HG03066 (cell line): Measurements from ENCODE around the gene LAMA3.

Source experiments
- ATAC-seq: cut with Tn5 transposase; IDR thresholded peaks from one replicate; pipeline ENCODE4 v1.9.1; 2021; ENCODE audit warnings: low read depth; ENCODE audit not compliant: unreplicated experiment

Gene LAMA3

GRCh38 chr18:23812546-23813440 is 123.5 kb downstream of the LAMA3 start:
- no peak for ATAC-seq

- no peak for ATAC-seq
Observed at GRCh38 chr18:23814991-23815614, 125.8 kb downstream of the LAMA3 start.

GRCh38 chr18:23816021-23816420 is 126.8 kb downstream of the LAMA3 start:
- no peak for ATAC-seq

- no peak for ATAC-seq
Observed at GRCh38 chr18:23816740-23817139, 127.5 kb downstream of the LAMA3 start.

GRCh38 chr18:23819001-23819400 is 129.7 kb downstream of the LAMA3 start:
- ATAC-seq: no peak

- no peak for ATAC-seq
Observed at GRCh38 chr18:23822590-23823385, 133.5 kb downstream of the LAMA3 start.

- ATAC-seq: no peak
Observed at GRCh38 chr18:23824240-23824639, 135.0 kb downstream of the LAMA3 start.

GRCh38 chr18:23824669-23825068 is 135.4 kb downstream of the LAMA3 start:
- no peak for ATAC-seq

- no peak for ATAC-seq
Observed at GRCh38 chr18:23825496-23825895, 136.2 kb downstream of the LAMA3 start.

- ATAC-seq: no peak
Observed at GRCh38 chr18:23825978-23826405, 136.7 kb downstream of the LAMA3 start.

- ATAC-seq: no peak
Observed at GRCh38 chr18:23826850-23827620, 137.8 kb downstream of the LAMA3 start.

- no peak for ATAC-seq
Observed at GRCh38 chr18:23827681-23828080, 138.4 kb downstream of the LAMA3 start.

- ATAC-seq: peak; percentile 93
Observed at GRCh38 chr18:23828426-23828825, 139.2 kb downstream of the LAMA3 start.

GRCh38 chr18:23832911-23833310 is 143.7 kb downstream of the LAMA3 start:
- ATAC-seq: no peak

- ATAC-seq: no peak
Observed at GRCh38 chr18:23833714-23834113, 144.5 kb downstream of the LAMA3 start.

GRCh38 chr18:23835091-23835490 is 145.8 kb downstream of the LAMA3 start:
- ATAC-seq: no peak

- ATAC-seq: no peak
Observed at GRCh38 chr18:23835506-23835905, 146.3 kb downstream of the LAMA3 start.

GRCh38 chr18:23837591-23837990 is 148.3 kb downstream of the LAMA3 start:
- ATAC-seq: no peak

- ATAC-seq: no peak
Observed at GRCh38 chr18:23838233-23838632, 149.0 kb downstream of the LAMA3 start.

GRCh38 chr18:23838801-23839366 is 149.6 kb downstream of the LAMA3 start:
- no peak for ATAC-seq
